ENCODE results near the gene DCDC2C. TPM values are rescaled to one million over a fixed set of nuclear protein-coding genes. Genes with fewer than 3 reads are reported as not detected.

DCDC2C gene
- total and polyA plus RNA-seq, 2 donors (not counting 3 experiments of a cell fraction or from before 2014, with no cell fraction given): not detected

GRCh38 chr2:3785890-3786273 lies 82.5 kb downstream of the DCDC2C start:
- H4K20me1 ChIP-seq (replicated peaks; ENCODE audit: control insufficient read depth, extremely low read depth, insufficient read depth, low read length): no peaks in the 10 kb centered on the region
- intact Hi-C loops (cut with micrococcal nuclease): no loop called here
- no peaks in the 10 kb centered on the region for H3K27me3 ChIP-seq (ENCODE audit: control insufficient read depth in 2 of 2, insufficient read depth in 2 of 2, low read length in 2 of 2)
- no TSS peak for BruUV-seq (replicated peaks)
- no peak for DNase-seq (ENCODE audit: low read depth, low spot score)
- H2AFZ ChIP-seq (ENCODE audit: low read depth, low read length): no peak overlapping the region
- H3K9ac ChIP-seq (replicated peaks; ENCODE audit: extremely low read depth, insufficient read depth, low read length): no peak overlapping the region
- H3K9me3 ChIP-seq (replicated peaks; ENCODE audit: control insufficient read depth, insufficient read depth, low read length): no peaks in the 10 kb centered on the region
- no peak overlapping the region for H3K27ac ChIP-seq (ENCODE audit: insufficient read depth, low read depth, low read length)
- dilution Hi-C loops (cut with MboI; ENCODE audit: extremely low pct_ligation_motif_present, low sequenced_read_pairs): no loop called here
- no peak overlapping the region for H3K4me3 ChIP-seq (replicated peaks in 1 of 3; ENCODE audit: insufficient read depth in 1 of 3, low read depth in 1 of 3, low read length in 3 of 3)
- CTCF ChIA-PET: no interaction called here
- no peak for TF ChIP-seq POLR2A (IDR thresholded peaks at IDR 0.05; ENCODE audit: low read depth, low read length)
- TF ChIP-seq EZH2 (IDR thresholded peaks at IDR 0.05; ENCODE audit: borderline replicate concordance, low read depth, low read length, severe bottlenecking): no peak
- no peak for TF ChIP-seq JUN (IDR thresholded peaks at IDR 0.05; ENCODE audit: borderline replicate concordance, insufficient read depth, insufficient read length, low read depth)
- no peak for TF ChIP-seq CTCF (IDR thresholded peaks at IDR 0.05; ENCODE audit: extremely low read depth in 1 of 2, insufficient read depth in 1 of 2, low read depth in 1 of 2, low read length in 2 of 2)
- no peak for TF ChIP-seq MAX (IDR thresholded peaks at IDR 0.05; ENCODE audit: insufficient read depth, insufficient read length)
- no peak for TF ChIP-seq FOS (IDR thresholded peaks at IDR 0.05; ENCODE audit: borderline replicate concordance, insufficient read depth, low read length)
- no peak for TF ChIP-seq MYC (IDR thresholded peaks at IDR 0.05; ENCODE audit: low read depth, low read length)
- TF ChIP-seq GATA2 (IDR thresholded peaks at IDR 0.05; ENCODE audit: insufficient read depth, insufficient read length, low read depth, low read length): no peak
- TF ChIP-seq POLR2AphosphoS5 (IDR thresholded peaks at IDR 0.05; ENCODE audit: insufficient read depth, low read depth, low read length): no peak
- no peaks in the 10 kb centered on the region for H3K4me1 ChIP-seq (ENCODE audit: control insufficient read depth, extremely low read depth, insufficient read depth, low read length)
- H3K4me2 ChIP-seq (ENCODE audit: insufficient read depth, low read length): no peak overlapping the region
- FAIRE-seq: no peak
- no peaks in the 10 kb centered on the region for H3K79me2 ChIP-seq (ENCODE audit: control insufficient read depth, insufficient read depth, low read length)
- H3K9me1 ChIP-seq (replicated peaks; ENCODE audit: control insufficient read depth, extremely low read depth, insufficient read depth, low read length): no peaks in the 10 kb centered on the region
- POLR2A ChIA-PET: no interaction called here
- H3K36me3 ChIP-seq (ENCODE audit: control insufficient read depth in 2 of 2, extremely low read depth in 1 of 2, insufficient read depth in 2 of 2, low read length in 2 of 2): no peaks in the 10 kb centered on the region
